Activated T-helper 2 cell treated with anti-CD3 and anti-CD28 coated beads, Interferon-gamma antibody, Interleukin-2, Interleukin-4, amounts not matched to agents 10 μg/mL and 5 μg/mL and 100 μg/mL, durations not matched to agents 14 hours and 24 hours and 36 hours (primary cell): ENCODE data around the gene PMS1. TPM values are rescaled to one million over a fixed set of nuclear protein-coding genes. Genes with fewer than 3 reads are reported as not detected.
"Not testable (repeated sequence)": the region's sequence is repeated elsewhere in the genome, so short reads cannot be mapped to it uniquely, and the experiment has no call there.

ENCODE experiments used
- DNase-seq: peaks from one replicate; pipeline ENCODE4 v3.0.0; 2021; ENCODE audit warnings: low spot score
- H3K27ac Mint-ChIP-seq: one replicate; pipeline ENCODE4 v1.8.0; 2021; ENCODE audit warnings: mixed read lengths
- H3K27me3 Mint-ChIP-seq: one replicate; pipeline ENCODE4 v1.8.0; 2021; ENCODE audit warnings: low read depth, mixed read lengths
- H3K36me3 Mint-ChIP-seq: one replicate; pipeline ENCODE4 v1.8.0; 2021; ENCODE audit warnings: low read depth, mixed read lengths
- H3K4me1 Mint-ChIP-seq: one replicate; pipeline ENCODE4 v1.8.0; 2021; ENCODE audit warnings: low read depth, mixed read lengths
- H3K4me3 Mint-ChIP-seq: one replicate; pipeline ENCODE4 v1.8.0; 2021; ENCODE audit warnings: low read depth, mild to moderate bottlenecking, moderate library complexity, mixed read lengths
- H3K9me3 Mint-ChIP-seq: one replicate; pipeline ENCODE4 v1.8.0; 2021; ENCODE audit warnings: mixed read lengths
- intact Hi-C: fragments of 100-400 bp; cut with micrococcal nuclease; formaldehyde crosslinking; loops from one replicate; pipeline ENCODE4 v1.15.1; 2023
- total RNA-seq: library from RNA; stranded (reverse); gene quantifications from 2 replicates; pipeline ENCODE4 v1.2.3, GENCODE V29; 2022

PMS1 gene
- total RNA-seq, 1 donor from 2014 or later = 57.0 TPM

- intact Hi-C loops = no loop called here
- Mint-ChIP-seq H3K4me1 (peaks cover 7% of the 10 kb centered on the region), H3K27ac (no peak overlapping the region), H3K27me3 (no peaks in the 10 kb centered on the region), H3K4me3 (no peak overlapping the region), H3K9me3 (peaks cover 8% of the 10 kb centered on the region), H3K36me3 (peaks cover 34% of the 10 kb centered on the region)
- no peak for DNase-seq
Measured at GRCh38 chr2:189879716-189880081, 95.4 kb downstream of the PMS1 start.

GRCh38 chr2:189880429-189880828 is 96.2 kb downstream of the PMS1 start:
- intact Hi-C loops = no loop called here
- H3K9me3 Mint-ChIP-seq = peaks cover under 1% of the 10 kb centered on the region

GRCh38 chr2:189880832-189881492 is 96.7 kb downstream of the PMS1 start:
- Mint-ChIP-seq H3K4me3 (no peak overlapping the region), H3K27ac (no peak overlapping the region), H3K9me3 (no peaks in the 10 kb centered on the region), H3K4me1 (no peaks in the 10 kb centered on the region), H3K36me3 (peaks cover 21% of the 10 kb centered on the region), H3K27me3 (no peaks in the 10 kb centered on the region)
- no peak for DNase-seq
- intact Hi-C loops = no loop called here

More at GRCh38 chr2:189880429-189880828, 96.2 kb downstream of the PMS1 start:
- Mint-ChIP-seq H3K4me3 (no peak overlapping the region), H3K4me1 (no peaks in the 10 kb centered on the region), H3K27ac (no peak overlapping the region), H3K36me3 (peaks cover 26% of the 10 kb centered on the region), H3K27me3 (no peaks in the 10 kb centered on the region)
- DNase-seq = no peak

DNA sequence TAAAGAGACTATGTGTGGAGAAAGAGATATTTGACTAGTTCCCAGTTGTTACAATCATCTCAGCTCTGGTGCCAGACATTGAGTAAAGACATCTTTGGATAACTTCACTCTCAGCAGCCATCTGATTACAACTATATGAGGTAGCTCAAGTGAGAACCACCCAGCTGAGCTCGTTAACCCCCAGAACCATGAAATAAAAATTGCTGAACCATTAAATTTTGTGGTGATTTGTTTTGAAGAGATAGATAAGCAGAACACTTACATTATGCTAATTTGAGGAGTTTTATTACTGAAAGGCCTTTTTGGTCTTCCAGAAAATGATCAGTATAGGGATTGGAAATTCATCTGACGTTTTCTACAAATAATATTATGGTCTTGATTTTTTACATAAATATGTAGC is 101.1 kb downstream of the PMS1 start:
- Mint-ChIP-seq H3K36me3 (no peaks in the 10 kb centered on the region), H3K4me1 (no peaks in the 10 kb centered on the region), H3K27ac (no peak overlapping the region), H3K27me3 (peaks cover 2% of the 10 kb centered on the region), H3K4me3 (no peak overlapping the region), H3K9me3 (no peaks in the 10 kb centered on the region)
- intact Hi-C loops = no loop called here
- no peak for DNase-seq

- H3K27me3 Mint-ChIP-seq, H3K4me3 Mint-ChIP-seq, DNase-seq, H3K9me3 Mint-ChIP-seq, H3K36me3 Mint-ChIP-seq, H3K4me1 Mint-ChIP-seq, H3K27ac Mint-ChIP-seq, intact Hi-C loops: not testable (repeated sequence)
Measured at GRCh38 chr2:189892546-189893294, 108.5 kb downstream of the PMS1 start.

DNA sequence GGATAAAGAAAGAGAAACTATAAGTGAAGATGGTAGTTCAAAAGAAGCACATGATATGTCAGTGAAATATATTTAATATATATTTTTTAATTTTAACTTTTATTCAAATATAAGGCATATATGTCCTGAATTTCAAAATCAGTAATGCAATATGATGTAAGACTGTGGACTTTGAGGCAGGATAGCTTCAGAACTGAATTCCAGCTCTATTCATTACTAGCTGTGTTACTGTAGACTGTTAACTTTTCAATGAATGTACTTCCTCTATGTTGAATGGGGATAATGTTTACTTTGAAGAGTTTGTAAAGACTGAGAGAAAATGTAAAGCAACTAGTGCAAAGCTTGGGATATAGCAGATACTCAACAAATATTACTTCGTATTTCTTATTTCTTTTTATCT is 112.6 kb downstream of the PMS1 start:
- Mint-ChIP-seq H3K27me3 (peaks cover 16% of the 10 kb centered on the region), H3K36me3 (no peaks in the 10 kb centered on the region), H3K27ac (no peak overlapping the region), H3K4me3 (no peak overlapping the region), H3K9me3 (no peaks in the 10 kb centered on the region), H3K4me1 (no peaks in the 10 kb centered on the region)
- intact Hi-C loops = no loop called here
- DNase-seq = no peak

- no peak for DNase-seq
- Mint-ChIP-seq H3K27ac (no peak overlapping the region), H3K4me1 (no peaks in the 10 kb centered on the region), H3K27me3 (peaks cover 20% of the 10 kb centered on the region), H3K9me3 (no peaks in the 10 kb centered on the region), H3K36me3 (no peaks in the 10 kb centered on the region), H3K4me3 (no peak overlapping the region)
- intact Hi-C loops = no loop called here
Measured at GRCh38 chr2:189899101-189899500, 114.9 kb downstream of the PMS1 start.

- Mint-ChIP-seq H3K27ac (no peak overlapping the region), H3K4me1 (no peaks in the 10 kb centered on the region), H3K9me3 (no peaks in the 10 kb centered on the region), H3K36me3 (no peaks in the 10 kb centered on the region), H3K4me3 (no peak overlapping the region), H3K27me3 (peaks cover 23% of the 10 kb centered on the region)
- intact Hi-C loops = no loop called here
- no peak for DNase-seq
Measured at GRCh38 chr2:189900726-189901125, 116.5 kb downstream of the PMS1 start.

- Mint-ChIP-seq H3K36me3 (no peaks in the 10 kb centered on the region), H3K27me3 (peaks cover 27% of the 10 kb centered on the region), H3K4me1 (no peaks in the 10 kb centered on the region)
Measured at GRCh38 chr2:189901664-189902063, 117.4 kb downstream of the PMS1 start.

DNA sequence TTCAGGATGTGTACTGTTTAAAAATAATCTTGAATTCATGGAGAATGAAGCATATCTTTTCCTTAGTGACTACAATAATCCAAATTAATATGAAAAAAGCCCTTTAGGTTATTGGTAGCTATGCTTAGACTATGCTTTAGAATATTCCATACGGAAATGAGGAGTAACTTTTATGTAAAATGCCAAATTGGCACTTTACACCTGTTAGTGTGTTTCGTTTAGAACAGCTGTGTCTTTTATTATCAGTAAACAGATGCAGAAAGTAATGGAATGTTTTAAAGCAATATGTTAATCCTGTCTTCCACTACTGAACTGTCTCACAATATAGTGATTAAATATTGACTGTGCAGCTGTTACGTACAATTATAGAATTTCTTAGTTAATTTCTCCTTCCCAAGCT is 129.6 kb downstream of the PMS1 start:
- Mint-ChIP-seq H3K27ac (no peak overlapping the region), H3K36me3 (no peaks in the 10 kb centered on the region), H3K9me3 (no peaks in the 10 kb centered on the region)

More at GRCh38 chr2:189901664-189902063, 117.4 kb downstream of the PMS1 start:
- H3K27ac Mint-ChIP-seq = no peak overlapping the region
- DNase-seq = no peak
- no peak overlapping the region for H3K4me3 Mint-ChIP-seq
- no peaks in the 10 kb centered on the region for H3K9me3 Mint-ChIP-seq
- intact Hi-C loops = no loop called here

DNA sequence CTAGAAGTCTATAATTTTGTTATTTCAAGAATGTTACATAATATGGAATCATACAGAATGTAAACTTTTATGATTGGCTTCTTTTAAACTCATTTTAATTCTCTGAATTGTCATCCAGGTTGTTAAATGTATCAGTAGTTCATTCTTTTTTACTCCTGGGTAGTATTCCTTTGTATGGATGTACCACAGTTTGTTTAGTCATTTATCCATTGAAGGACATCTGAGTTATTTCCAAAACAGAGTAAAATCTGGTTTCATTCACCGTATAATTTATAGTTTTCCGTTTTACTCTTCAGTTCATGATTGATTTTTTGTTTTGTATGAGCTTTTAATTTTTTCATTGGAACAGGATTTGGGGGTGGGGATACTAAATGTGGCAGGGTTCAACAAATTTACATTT is 132.4 kb downstream of the PMS1 start:
- H3K27ac Mint-ChIP-seq = no peak overlapping the region
- H3K4me1 Mint-ChIP-seq = no peaks in the 10 kb centered on the region

More for the DNA sequence above, 129.6 kb downstream of the PMS1 start:
- H3K27me3 Mint-ChIP-seq = peaks cover 18% of the 10 kb centered on the region
- H3K4me3 Mint-ChIP-seq = no peak overlapping the region
- no peak for DNase-seq
- intact Hi-C loops = no loop called here
- H3K4me1 Mint-ChIP-seq = no peaks in the 10 kb centered on the region

More for the DNA sequence above, 132.4 kb downstream of the PMS1 start:
- intact Hi-C loops = no loop called here
- no peaks in the 10 kb centered on the region for H3K9me3 Mint-ChIP-seq
- H3K4me3 Mint-ChIP-seq = no peak overlapping the region
- no peaks in the 10 kb centered on the region for H3K36me3 Mint-ChIP-seq
- H3K27me3 Mint-ChIP-seq = peaks cover 15% of the 10 kb centered on the region
- DNase-seq = no peak
